TTC549 (cell line): Measurements from ENCODE around the gene PRR9.
A peak's percentile ranks its signal among the peaks of the same experiment; 100 is the strongest.

Source experiments
- FAIRE-seq: peaks from 2 replicates; lab custom pipeline; 2012; peaks lifted over from hg19 to GRCh38; lab: Jason Lieb, UNC

The PRR9 gene

GRCh38 chr1:153229076-153229829 lies 11.9 kb downstream of the PRR9 start:
- FAIRE-seq: peak; percentile 78

- FAIRE-seq: no peak
Measured at GRCh38 chr1:153231363-153231762, 14.0 kb downstream of the PRR9 start.

- no peak for FAIRE-seq
Measured at GRCh38 chr1:153231785-153232184, 14.4 kb downstream of the PRR9 start.

- FAIRE-seq: no peak
Measured at GRCh38 chr1:153232553-153232952, 15.2 kb downstream of the PRR9 start.

- no peak for FAIRE-seq
Measured at GRCh38 chr1:153233448-153233847, 16.1 kb downstream of the PRR9 start.

- no peak for FAIRE-seq
Measured at GRCh38 chr1:153238527-153238926, 21.1 kb downstream of the PRR9 start.

GRCh38 chr1:153242160-153242559 lies 24.8 kb downstream of the PRR9 start:
- no peak for FAIRE-seq

- no peak for FAIRE-seq
Measured at GRCh38 chr1:153245466-153245865, 28.1 kb downstream of the PRR9 start.

- no peak for FAIRE-seq
Measured at GRCh38 chr1:153246018-153246417, 28.6 kb downstream of the PRR9 start.

- no peak for FAIRE-seq
Measured at GRCh38 chr1:153246825-153247224, 29.4 kb downstream of the PRR9 start.

- no peak for FAIRE-seq
Measured at GRCh38 chr1:153248176-153248879, 30.9 kb downstream of the PRR9 start.

- no peak for FAIRE-seq
Measured at GRCh38 chr1:153250166-153250565, 32.8 kb downstream of the PRR9 start.

GRCh38 chr1:153251087-153251486 lies 33.7 kb downstream of the PRR9 start:
- FAIRE-seq: no peak

- FAIRE-seq: no peak
Measured at GRCh38 chr1:153251562-153251961, 34.2 kb downstream of the PRR9 start.

- FAIRE-seq: no peak
Measured at GRCh38 chr1:153251988-153252387, 34.6 kb downstream of the PRR9 start.

- FAIRE-seq: no peak
Measured at GRCh38 chr1:153253076-153253475, 35.7 kb downstream of the PRR9 start.

GRCh38 chr1:153253693-153254092 lies 36.3 kb downstream of the PRR9 start:
- FAIRE-seq: no peak

- no peak for FAIRE-seq
Measured at GRCh38 chr1:153259387-153259786, 42.0 kb downstream of the PRR9 start, which contains the start of gene LORICRIN. Gene LORICRIN (plus strand): TSS chr1:153259687. CDS start chr1:153260950, 1,263 bp downstream.

- no peak for FAIRE-seq
Measured at GRCh38 chr1:153260585-153261280, 43.3 kb downstream of the PRR9 start.

- no peak for FAIRE-seq
Measured at GRCh38 chr1:153261281-153262069, 44.1 kb downstream of the PRR9 start.

- no peak for FAIRE-seq
Measured at GRCh38 chr1:153262070-153262366, 44.6 kb downstream of the PRR9 start.

- no peak for FAIRE-seq
Measured at GRCh38 chr1:153262462-153263157, 45.2 kb downstream of the PRR9 start.
